ENCODE measurements around the gene TBC1D16. TPM values are rescaled to one million over a fixed set of nuclear protein-coding genes. Genes with fewer than 3 reads are reported as not detected.

The TBC1D16 gene
- total RNA-seq, 1 experiment from 2014 or later, result 85.8 TPM

GRCh38 chr17:79996291-79996690 is 39.4 kb downstream of the TBC1D16 start:
- H3K18ac ChIP-seq (ENCODE audit: insufficient read length, low read depth, low read length), result no peak overlapping the region
- H4K91ac ChIP-seq (ENCODE audit: insufficient read length, low read depth, low read length), result no peak overlapping the region
- H3K4me1 ChIP-seq (ENCODE audit: insufficient read depth, low read length), result no peaks in the 10 kb centered on the region
- WGBS (ENCODE audit: extremely low coverage, insufficient read length, low lambda C conversion rate), result no CpG with 5 or more reads among the region's 12 CpGs
- H3K79me1 ChIP-seq (ENCODE audit: insufficient read depth, low read depth, low read length, poor library complexity, severe bottlenecking), result no peaks in the 10 kb centered on the region
- no peak overlapping the region for H2BK120ac ChIP-seq (ENCODE audit: low read depth, low read length, poor library complexity, severe bottlenecking)
- H3K56ac ChIP-seq (ENCODE audit: insufficient read length, low read depth, low read length), result no peak overlapping the region
- H3K9ac ChIP-seq (ENCODE audit: extremely low read depth, insufficient read length, low read length), result no peak overlapping the region
- no peak overlapping the region for H4K5ac ChIP-seq (ENCODE audit: insufficient read length, low read depth, low read length)
- H2AK5ac ChIP-seq (ENCODE audit: insufficient read length, low read length), result no peak overlapping the region
- no peak overlapping the region for H3K23ac ChIP-seq (ENCODE audit: insufficient read length, low read depth, low read length)
- H3K4ac ChIP-seq (ENCODE audit: low read depth, low read length), result no peak overlapping the region
- no peaks in the 10 kb centered on the region for H3K27me3 Mint-ChIP-seq (ENCODE audit: low read depth)
- H3K4me1 Mint-ChIP-seq, result peaks cover 21 to 25% of the 10 kb centered on the region in 2 experiments
- H3K36me3 Mint-ChIP-seq (ENCODE audit: insufficient read depth in 1 of 3, low read depth in 3 of 3), result peaks cover 14 to 19% (median 19%) of the 10 kb centered on the region in 3 experiments
- H3K79me2 ChIP-seq (ENCODE audit: insufficient read depth, low read length), result no peaks in the 10 kb centered on the region
- H4K20me1 ChIP-seq (ENCODE audit: control insufficient read depth, insufficient read depth, insufficient read length), result no peaks in the 10 kb centered on the region
- no peaks in the 10 kb centered on the region; a peak in 1 of 5 replicates for H3K9me3 Mint-ChIP-seq
- H3K27ac Mint-ChIP-seq, result no peak overlapping the region
- no peak overlapping the region for H4K8ac ChIP-seq (replicated peaks; ENCODE audit: insufficient read length, low read depth, low read length)
- H3K4me2 ChIP-seq (ENCODE audit: insufficient read depth, insufficient read length, low read length), result no peak overlapping the region
- H2BK12ac ChIP-seq (ENCODE audit: insufficient read length, low read depth, low read length), result no peak overlapping the region
- no peak for DNase-seq
- H3K9me3 ChIP-seq (ENCODE audit: control insufficient read depth, low read depth, low read length), result no peaks in the 10 kb centered on the region
- TF ChIP-seq CTCF (conservative IDR thresholded peaks at IDR 0.05), result no peak
- H2BK5ac ChIP-seq (ENCODE audit: insufficient read length, low read length), result no peak overlapping the region
- H3K23me2 ChIP-seq (ENCODE audit: insufficient read length, low read depth, low read length, poor library complexity, severe bottlenecking), result no peaks in the 10 kb centered on the region
- H2AFZ ChIP-seq (ENCODE audit: low read length), result no peak overlapping the region
- H3K27ac ChIP-seq (ENCODE audit: insufficient read length, low read depth, low read length), result no peak overlapping the region
- no peaks in the 10 kb centered on the region for H3K27me3 ChIP-seq (ENCODE audit: insufficient read depth, low read length)
- H3K14ac ChIP-seq (ENCODE audit: insufficient read depth, low read length), result no peak overlapping the region
- H3T11ph ChIP-seq (ENCODE audit: low read length), result no peak overlapping the region
- H2BK15ac ChIP-seq (ENCODE audit: low read depth, low read length), result no peak overlapping the region
- H3K4me3 Mint-ChIP-seq, result no peak overlapping the region
- H2BK20ac ChIP-seq (ENCODE audit: low read depth, low read length, poor library complexity, severe bottlenecking), result no peak overlapping the region
